Tibial artery (tissue), 4 donors: ENCODE data around the gene TRAF4.

Source experiments
- DNase-seq, 2 donors: peaks; one replicate each; pipeline ENCODE4 v3.0.0-alpha.2; 2019
- H3K27ac ChIP-seq, 2 donors: fragments of 200-600 bp; sonication (generic) in 1 of 2; 1 replicate in 1 of 2; 2 replicates in 1 of 2; pipeline ENCODE4 v1.5.1; 2018 to 2019; ENCODE audit warnings: mild to moderate bottlenecking in 1 of 2
- H3K27me3 ChIP-seq, 2 donors: fragments of 200-600 bp; sonication (generic) in 1 of 2; one replicate each; pipeline versions ENCODE4 v1.5.1 to v1.6.0; 2016 to 2019
- H3K36me3 ChIP-seq, 3 donors: fragments of 200-600 bp; sonication (generic) in 2 of 3; one replicate each; pipeline ENCODE4 v1.5.1; 2016 to 2019; ENCODE audit warnings: mild to moderate bottlenecking in 2 of 3
- H3K4me1 ChIP-seq, 4 donors: fragments of 200-600 bp; sonication (generic) in 2 of 4; 1 replicate in 3 of 4; 2 replicates in 1 of 4; pipeline ENCODE4 v1.5.1; 2016 to 2019
- H3K4me3 ChIP-seq, 2 donors: fragments of 200-600 bp; sonication (generic) in 1 of 2; 1 replicate in 1 of 2; 2 replicates in 1 of 2; pipeline ENCODE4 v1.5.1; 2018 to 2019; ENCODE audit warnings: mild to moderate bottlenecking in 2 of 2
- H3K9me3 ChIP-seq, 3 donors: fragments of 200-600 bp; sonication (generic) in 1 of 3; one replicate each; pipeline ENCODE4 v1.5.1; 2016 to 2019
- CTCF ChIP-seq, 2 experiments: fragments of 200-600 bp in 1 of 2; fragments of 450-650 bp in 1 of 2; IDR thresholded peaks; one replicate each; pipeline ENCODE4 v1.5.1; 2017 to 2019; ENCODE audit warnings: antibody characterized with exemption in 2 of 2, mild to moderate bottlenecking in 1 of 2, moderate library complexity in 1 of 2
- intact Hi-C: fragments of 100-400 bp; cut with DNase I; formaldehyde crosslinking; loops from one replicate; pipeline ENCODE4 v1.15.0; 2023; ENCODE audit warnings: low total_unique reads

The TRAF4 gene

GRCh38 chr17:28750178-28751047, 6.6 kb downstream of the TRAF4 start:
- intact Hi-C loops, result no loop called here
- TF ChIP-seq CTCF (IDR thresholded peaks at IDR 0.05), result peak; percentile 100

GRCh38 chr17:28751600-28752366, 8.0 kb downstream of the TRAF4 start:
- Histone ChIP-seq H3K27ac (no peak overlapping the region), H3K36me3 (peaks cover 0 to 26% (median 23%) of the 10 kb centered on the region in 3 donors), H3K27me3 (no peaks in the 10 kb centered on the region), H3K9me3 (no peaks in the 10 kb centered on the region), H3K4me3 (no peak overlapping the region), H3K4me1 (peaks cover 0 to 34% (median 10%) of the 10 kb centered on the region in 4 donors)
- no peak for TF ChIP-seq CTCF (IDR thresholded peaks at IDR 0.05)
- intact Hi-C loops, result no loop called here
- DNase-seq, result no peak

More at GRCh38 chr17:28750178-28751047, 6.6 kb downstream of the TRAF4 start:
- Histone ChIP-seq H3K36me3 (peaks cover 0 to 26% (median 23%) of the 10 kb centered on the region in 3 donors), H3K4me3 (no peak overlapping the region), H3K9me3 (no peaks in the 10 kb centered on the region), H3K4me1 (peaks cover 0 to 47% (median 24%) of the 10 kb centered on the region in 4 donors), H3K27ac (no peak overlapping the region), H3K27me3 (no peaks in the 10 kb centered on the region)
- peak; percentile 95 for DNase-seq

GRCh38 chr17:28755486-28755885, 11.7 kb downstream of the TRAF4 start:
- Histone ChIP-seq H3K36me3 (peaks cover 17 to 33% (median 22%) of the 10 kb centered on the region in 3 donors), H3K4me1 (peaks cover 0 to under 1% (median 0%) of the 10 kb centered on the region in 4 donors), H3K4me3 (no peak overlapping the region), H3K27me3 (no peaks in the 10 kb centered on the region), H3K9me3 (no peaks in the 10 kb centered on the region), H3K27ac (no peak overlapping the region)
- no peak for TF ChIP-seq CTCF (IDR thresholded peaks at IDR 0.05)
- intact Hi-C loops, result no loop called here
- DNase-seq, result no peak

- no peak overlapping the region for H3K27ac ChIP-seq
- H3K27me3 ChIP-seq, result no peaks in the 10 kb centered on the region
- intact Hi-C loops, result no loop called here
Observed at GRCh38 chr17:28756049-28756804, 12.4 kb downstream of the TRAF4 start.

More at GRCh38 chr17:28756049-28756804, 12.4 kb downstream of the TRAF4 start:
- Histone ChIP-seq H3K4me3 (no peak overlapping the region), H3K4me1 (peaks cover 0 to 8% (median 0%) of the 10 kb centered on the region in 4 donors), H3K9me3 (no peaks in the 10 kb centered on the region), H3K36me3 (peaks cover 17 to 40% (median 26%) of the 10 kb centered on the region in 3 donors)
- peak in 1 of 2 donors; percentile 43 for DNase-seq
- TF ChIP-seq CTCF (IDR thresholded peaks at IDR 0.05), result no peak
